OCI-LY7 (cell line): Measurements from ENCODE around the gene GP2. TPM values are rescaled to one million over a fixed set of nuclear protein-coding genes. Genes with fewer than 3 reads are reported as not detected.

ENCODE experiments used
- BruUV-seq: library from RNA; stranded (reverse); fragments of 400-500 nt; replicated peaks from 2 replicates; lab custom pipeline; 2021; lab: Mats Ljungman, UMichigan
- CTCF ChIA-PET: fragments of 300-600 bp; sonication (Branson Sonifier 250); formaldehyde crosslinking; loops from one replicate; lab custom pipeline; 2022; ENCODE audit warnings: antibody characterized with exemption; ENCODE audit not compliant: unreplicated experiment; lab: Charles Lee
- POLR2A ChIA-PET: fragments of 300-600 bp; sonication (Branson Sonifier 250); formaldehyde crosslinking; loops from one replicate; lab custom pipeline; 2022; ENCODE audit warnings: antibody characterized with exemption; lab: Charles Lee
- DNase-seq: peaks from one replicate; pipeline ENCODE4 v3.0.0-alpha.2; 2015; ENCODE audit warnings: low spot score
- H2AFZ ChIP-seq: fragments of 200-600 bp; sonication (generic), shearing (Covaris generic); 2 replicates; pipeline ENCODE4 v1.6.1; 2014; ENCODE audit warnings: mild to moderate bottlenecking, antibody characterized with exemption, low read length, moderate library complexity
- H3K27ac ChIP-seq: fragments of 200-600 bp; sonication (generic); 2 replicates; pipeline ENCODE4 v1.5.1; 2014; ENCODE audit warnings: mixed run types, low read depth, mild to moderate bottlenecking, moderate library complexity, low read length, inconsistent platforms; ENCODE audit not compliant: poor library complexity, severe bottlenecking
- H3K36me3 ChIP-seq: fragments of 200-600 bp; sonication (generic); 2 replicates; pipeline ENCODE4 v1.6.1; 2014; ENCODE audit warnings: mild to moderate bottlenecking, antibody characterized with exemption, low read length, moderate library complexity, mixed read lengths; ENCODE audit not compliant: insufficient read depth
- H3K4me1 ChIP-seq: fragments of 200-600 bp; sonication (generic); 2 replicates; pipeline ENCODE4 v1.5.1; 2014; ENCODE audit warnings: mild to moderate bottlenecking, low read length; ENCODE audit not compliant: insufficient read depth, poor library complexity, severe bottlenecking
- H3K4me2 ChIP-seq: fragments of 200-600 bp; sonication (generic); 2 replicates; pipeline ENCODE4 v1.6.1; 2014; ENCODE audit warnings: mild to moderate bottlenecking, low read length
- H3K4me3 ChIP-seq: fragments of 200-600 bp; sonication (generic); 2 replicates; pipeline ENCODE4 v1.5.1; 2014; ENCODE audit warnings: mild to moderate bottlenecking, low read depth, low read length; ENCODE audit not compliant: poor library complexity, severe bottlenecking
- H3K79me2 ChIP-seq: fragments of 200-600 bp; sonication (generic); 2 replicates; pipeline ENCODE4 v1.6.1; 2016; ENCODE audit warnings: low read depth, mild to moderate bottlenecking, low read length, moderate library complexity, mixed read lengths; ENCODE audit not compliant: insufficient read depth
- H3K9me2 ChIP-seq: fragments of 200-600 bp; sonication (generic); 2 replicates; pipeline ENCODE4 v1.6.1; 2016; ENCODE audit warnings: mild to moderate bottlenecking, low read length, mixed read lengths; ENCODE audit not compliant: insufficient read depth
- H3K9me3 ChIP-seq: fragments of 200-600 bp; sonication (generic); 2 replicates; pipeline ENCODE4 v1.6.1; 2014; ENCODE audit warnings: mild to moderate bottlenecking, mixed run types, low read length, mixed read lengths
- H4K20me1 ChIP-seq: fragments of 200-600 bp; sonication (generic); 2 replicates; pipeline ENCODE4 v1.6.1; 2014; ENCODE audit warnings: mild to moderate bottlenecking, antibody characterized with exemption, low read length, moderate library complexity, mixed read lengths; ENCODE audit not compliant: insufficient read depth
- CTCF ChIP-seq: fragments of 200-600 bp; sonication (generic); conservative IDR thresholded peaks from 2 replicates; pipeline ENCODE4 v1.5.1; 2014; ENCODE audit warnings: mild to moderate bottlenecking, antibody characterized with exemption, low read length, moderate library complexity, mixed read lengths
- EZH2phosphoT487 ChIP-seq: fragments of 200-600 bp; sonication (generic); IDR thresholded peaks from 2 replicates; pipeline ENCODE4 v1.6.1; 2018; ENCODE audit warnings: low read depth, borderline replicate concordance, mild to moderate bottlenecking, mixed run types, antibody characterized with exemption, low read length, moderate library complexity, mixed read lengths
- intact Hi-C: fragments of 100-400 bp; cut with micrococcal nuclease; formaldehyde crosslinking; loops from one replicate; pipeline ENCODE4 v1.10.0; 2022; ENCODE audit not compliant: unreplicated experiment
- total RNA-seq, 2 experiments: library from RNA; depleted of rRNA in 1 of 2; stranded (reverse); fragments of >200 nt in 1 of 2; shearing (Covaris generic) in 1 of 2; gene quantifications; 2 replicates each; pipeline ENCODE4 v1.2.3, GENCODE V29; 2014 to 2022

Gene GP2
- total RNA-seq, 2 experiments from 2014 or later: not detected

- Histone ChIP-seq H3K9me2 (no peaks in the 10 kb centered on the region), H3K79me2 (no peaks in the 10 kb centered on the region), H3K27ac (no peak overlapping the region), H2AFZ (no peak overlapping the region), H3K9me3 (no peaks in the 10 kb centered on the region), H4K20me1 (no peaks in the 10 kb centered on the region), H3K4me2 (no peak overlapping the region), H3K4me3 (no peak overlapping the region), H3K36me3 (no peaks in the 10 kb centered on the region), H3K4me1 (no peaks in the 10 kb centered on the region)
- no peak for DNase-seq
- CTCF ChIA-PET: no interaction called here
- intact Hi-C loops: loop anchor here (5.0 kb wide), 1 partner anchor 105 kb away; no protein-coding TSS in a partner anchor
- BruUV-seq: no TSS peak
- POLR2A ChIA-PET: interaction anchor here (0.6 kb wide), 1 partner anchor 463 kb away, joined by 3 read pairs; no protein-coding TSS in a partner anchor
- TF ChIP-seq CTCF (no peak), EZH2phosphoT487 (no peak)
These were observed 24.9 kb downstream of the GP2 start for GRCh38 chr16:20302389-20302788.

GRCh38 chr16:20301840-20302239, 25.5 kb downstream of the GP2 start:
- Histone ChIP-seq H3K27ac (no peak overlapping the region), H3K9me2 (no peaks in the 10 kb centered on the region), H3K36me3 (no peaks in the 10 kb centered on the region), H3K9me3 (no peaks in the 10 kb centered on the region), H3K4me2 (no peak overlapping the region), H4K20me1 (no peaks in the 10 kb centered on the region), H3K79me2 (no peaks in the 10 kb centered on the region), H2AFZ (no peak overlapping the region), H3K4me1 (no peaks in the 10 kb centered on the region), H3K4me3 (no peak overlapping the region)
- POLR2A ChIA-PET: no interaction called here
- intact Hi-C loops: loop anchor here (2.0 to 5.0 kb wide), 2 partner anchors 105 to 395 kb away; no protein-coding TSS in a partner anchor
- CTCF ChIA-PET: no interaction called here
- DNase-seq: no peak
- BruUV-seq: no TSS peak
- no peak for TF ChIP-seq CTCF
- TF ChIP-seq EZH2phosphoT487: no peak

DNA sequence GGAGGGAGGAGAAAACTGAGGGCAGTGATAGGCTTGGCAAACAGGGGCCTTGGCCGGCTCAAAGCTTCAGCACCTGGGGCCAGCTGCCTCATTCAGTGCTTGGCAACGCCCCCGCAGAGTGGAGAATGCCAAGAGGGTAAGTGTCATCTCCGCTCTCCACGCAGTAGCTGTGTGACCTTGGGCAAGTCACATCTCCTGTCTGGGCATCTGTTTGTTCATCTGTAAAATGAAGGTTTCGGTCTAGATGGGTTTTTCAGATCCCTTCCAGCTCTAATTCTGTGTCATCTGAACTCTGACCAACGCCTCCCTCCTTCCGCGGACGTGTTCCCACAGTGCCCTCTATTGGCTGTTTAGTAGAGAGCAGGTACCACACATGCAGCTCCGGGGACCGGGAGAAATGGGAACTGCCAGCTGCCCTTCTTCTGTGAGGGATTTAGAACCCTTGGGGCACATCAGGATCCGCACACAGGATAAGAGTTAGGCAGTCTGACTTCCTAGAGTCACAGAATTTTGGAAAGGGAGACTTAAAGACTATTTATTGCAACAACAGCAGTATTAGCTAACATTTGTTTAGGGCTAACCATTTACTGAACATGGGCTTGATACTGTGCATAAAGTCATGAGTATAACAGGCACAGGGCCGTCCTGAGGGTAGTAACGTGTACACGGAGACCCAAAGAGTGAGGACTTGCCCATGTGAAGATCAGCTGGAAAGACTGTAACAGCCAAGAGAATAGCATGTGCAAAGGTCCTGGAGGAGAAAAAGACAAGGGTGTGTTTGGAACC, 26.8 kb downstream of the GP2 start:
- TF ChIP-seq EZH2phosphoT487: no peak
- peak; percentile 87 for TF ChIP-seq CTCF
- intact Hi-C loops: loop anchor here (2.0 to 5.0 kb wide), 2 partner anchors 103 to 394 kb away; no protein-coding TSS in a partner anchor
- POLR2A ChIA-PET: no interaction called here

More for the DNA sequence above, 26.8 kb downstream of the GP2 start:
- Histone ChIP-seq H3K9me2 (no peaks in the 10 kb centered on the region), H3K36me3 (no peaks in the 10 kb centered on the region), H3K79me2 (no peaks in the 10 kb centered on the region), H3K4me2 (no peak overlapping the region), H3K27ac (no peak overlapping the region), H3K9me3 (no peaks in the 10 kb centered on the region), H3K4me3 (no peak overlapping the region), H3K4me1 (no peaks in the 10 kb centered on the region), H4K20me1 (no peaks in the 10 kb centered on the region), H2AFZ (no peak overlapping the region)
- no TSS peak for BruUV-seq
- DNase-seq: peak; percentile 52
- CTCF ChIA-PET: interaction anchor here (0.6 to 1.4 kb wide), 2 partner anchors 393 to 713 kb away, joined by 3 to 6 read pairs; no protein-coding TSS in a partner anchor
